GM10248 (cell line): ENCODE data around the gene MRPS18A.
A peak's percentile ranks its signal among the peaks of the same experiment; 100 is the strongest.

Experiments
- CTCF ChIA-PET: fragments of 300-600 bp; sonication (Branson Sonifier 250); formaldehyde crosslinking; extraction: SDS; loops from one replicate; lab custom pipeline; 2021; ENCODE audit warnings: antibody characterized with exemption; lab: Yijun Ruan, JAX
- POLR2A ChIA-PET: fragments of 350-650 bp; sonication (Branson Sonifier 250); formaldehyde crosslinking; extraction: SDS; loops from one replicate; lab custom pipeline; 2020; ENCODE audit warnings: antibody characterized with exemption; lab: Yijun Ruan, JAX
- DNase-seq: peaks from one replicate; pipeline ENCODE4 v3.0.0; 2012; ENCODE audit errors: extremely low spot score
- TF ChIP-seq, protein P1 (sequence below): IDR thresholded peaks from 2 replicates; pipeline ENCODE4 v1.5.1; 2012; ENCODE audit warnings: mild to moderate bottlenecking, low read depth; ENCODE audit errors: extremely low read depth, missing control alignments, control extremely low read depth

MRPS18A gene

DNA sequence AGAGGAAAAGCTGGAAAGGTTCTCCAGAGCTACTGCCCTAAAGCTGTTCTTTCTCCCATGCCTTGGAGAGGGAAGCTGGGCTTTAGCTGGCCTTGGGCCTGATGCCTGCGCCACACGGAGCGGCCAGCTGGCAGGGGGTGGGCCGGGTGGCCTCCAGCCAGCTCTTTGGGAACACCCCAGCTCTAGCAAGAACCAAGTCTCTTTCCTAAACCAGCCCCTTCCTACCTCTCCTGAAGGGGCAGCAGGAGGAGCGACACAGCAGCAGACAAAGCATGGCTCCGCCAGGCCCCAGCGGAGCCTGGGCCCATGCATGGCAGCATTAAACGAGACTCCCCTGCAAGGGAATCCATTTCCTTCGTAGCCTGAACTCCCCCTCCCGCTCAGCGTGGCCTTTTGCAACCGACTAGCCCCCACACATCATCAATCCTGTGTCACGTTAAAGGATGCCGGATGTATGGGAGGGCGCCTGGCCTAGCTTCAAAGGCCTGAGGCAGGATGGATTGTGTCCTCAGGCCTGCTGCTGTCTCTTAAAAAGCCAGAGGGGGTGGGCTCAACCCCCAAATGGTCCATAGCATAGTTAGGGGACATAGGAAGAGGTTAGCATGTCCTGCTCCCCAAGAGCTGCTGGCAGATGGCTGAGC is 14.0 kb downstream of the MRPS18A start:
- POLR2A ChIA-PET = interaction anchor here (0.6 kb wide), 2 partner anchors 114 to 498 kb away, joined by 5 to 6 read pairs; no protein-coding TSS in a partner anchor
- TF ChIP-seq, protein P1, sequence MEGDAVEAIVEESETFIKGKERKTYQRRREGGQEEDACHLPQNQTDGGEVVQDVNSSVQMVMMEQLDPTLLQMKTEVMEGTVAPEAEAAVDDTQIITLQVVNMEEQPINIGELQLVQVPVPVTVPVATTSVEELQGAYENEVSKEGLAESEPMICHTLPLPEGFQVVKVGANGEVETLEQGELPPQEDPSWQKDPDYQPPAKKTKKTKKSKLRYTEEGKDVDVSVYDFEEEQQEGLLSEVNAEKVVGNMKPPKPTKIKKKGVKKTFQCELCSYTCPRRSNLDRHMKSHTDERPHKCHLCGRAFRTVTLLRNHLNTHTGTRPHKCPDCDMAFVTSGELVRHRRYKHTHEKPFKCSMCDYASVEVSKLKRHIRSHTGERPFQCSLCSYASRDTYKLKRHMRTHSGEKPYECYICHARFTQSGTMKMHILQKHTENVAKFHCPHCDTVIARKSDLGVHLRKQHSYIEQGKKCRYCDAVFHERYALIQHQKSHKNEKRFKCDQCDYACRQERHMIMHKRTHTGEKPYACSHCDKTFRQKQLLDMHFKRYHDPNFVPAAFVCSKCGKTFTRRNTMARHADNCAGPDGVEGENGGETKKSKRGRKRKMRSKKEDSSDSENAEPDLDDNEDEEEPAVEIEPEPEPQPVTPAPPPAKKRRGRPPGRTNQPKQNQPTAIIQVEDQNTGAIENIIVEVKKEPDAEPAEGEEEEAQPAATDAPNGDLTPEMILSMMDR = no peak
- no peak for DNase-seq
- CTCF ChIA-PET = interaction anchor here (1.1 to 12.5 kb wide), 5 partner anchors 9 to 414 kb away, joined by 5 to 152 read pairs (median 8); partner anchors contain the start of genes MRPS18A and VEGFA

DNA sequence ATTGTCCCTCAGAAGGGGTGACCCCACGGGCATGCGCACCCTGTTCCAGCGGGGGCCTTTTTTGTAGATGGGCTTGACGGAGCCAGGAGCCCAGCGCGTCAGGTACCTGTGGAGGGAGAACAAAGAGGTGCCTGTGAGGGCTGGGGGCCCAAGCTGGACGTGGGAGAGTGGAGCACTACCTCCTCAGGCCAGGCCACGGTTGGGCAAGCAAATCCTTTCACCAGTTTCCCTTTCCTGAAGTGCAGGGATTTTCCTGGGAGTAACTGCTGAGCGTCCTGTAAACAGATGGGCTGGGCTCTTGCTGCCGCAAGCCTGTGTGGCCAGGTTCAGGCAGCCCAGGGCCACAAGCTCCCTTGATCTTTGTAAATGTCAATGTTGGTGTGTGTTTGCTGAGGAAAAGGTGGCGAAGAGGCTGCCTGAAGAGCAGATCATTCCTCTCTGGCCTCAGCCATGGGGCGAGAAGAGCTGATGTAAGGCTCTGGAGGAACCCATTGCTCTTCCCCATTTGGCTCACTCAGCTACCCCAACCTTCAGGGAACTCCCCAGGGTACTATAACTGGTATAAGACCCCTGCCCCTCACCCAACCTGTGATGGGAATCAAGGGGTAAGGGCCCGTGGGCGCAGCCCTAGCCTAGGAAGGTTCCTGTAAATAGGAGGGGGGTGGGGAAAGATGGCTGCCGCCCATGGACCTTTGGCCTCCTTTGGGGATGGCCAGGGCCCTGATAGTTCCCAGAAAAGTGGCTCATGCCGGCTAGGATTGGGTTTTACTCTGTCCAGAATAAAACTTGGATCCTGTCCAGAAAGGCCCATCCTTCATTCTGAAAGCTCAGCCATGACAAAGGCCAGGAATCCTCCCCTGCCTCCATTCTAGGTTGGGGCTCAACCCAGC is 15.5 kb downstream of the MRPS18A start:
- POLR2A ChIA-PET = interaction anchor here (0.6 kb wide), 1 partner anchor 370 kb away, joined by 3 read pairs; no protein-coding TSS in a partner anchor
- TF ChIP-seq, protein P1 = no peak
- CTCF ChIA-PET = interaction anchor here (0.7 to 12.5 kb wide), 10 partner anchors 8 to 416 kb away, joined by 3 to 152 read pairs (median 6); partner anchors contain the start of genes MRPS18A and VEGFA
- no peak for DNase-seq

DNA sequence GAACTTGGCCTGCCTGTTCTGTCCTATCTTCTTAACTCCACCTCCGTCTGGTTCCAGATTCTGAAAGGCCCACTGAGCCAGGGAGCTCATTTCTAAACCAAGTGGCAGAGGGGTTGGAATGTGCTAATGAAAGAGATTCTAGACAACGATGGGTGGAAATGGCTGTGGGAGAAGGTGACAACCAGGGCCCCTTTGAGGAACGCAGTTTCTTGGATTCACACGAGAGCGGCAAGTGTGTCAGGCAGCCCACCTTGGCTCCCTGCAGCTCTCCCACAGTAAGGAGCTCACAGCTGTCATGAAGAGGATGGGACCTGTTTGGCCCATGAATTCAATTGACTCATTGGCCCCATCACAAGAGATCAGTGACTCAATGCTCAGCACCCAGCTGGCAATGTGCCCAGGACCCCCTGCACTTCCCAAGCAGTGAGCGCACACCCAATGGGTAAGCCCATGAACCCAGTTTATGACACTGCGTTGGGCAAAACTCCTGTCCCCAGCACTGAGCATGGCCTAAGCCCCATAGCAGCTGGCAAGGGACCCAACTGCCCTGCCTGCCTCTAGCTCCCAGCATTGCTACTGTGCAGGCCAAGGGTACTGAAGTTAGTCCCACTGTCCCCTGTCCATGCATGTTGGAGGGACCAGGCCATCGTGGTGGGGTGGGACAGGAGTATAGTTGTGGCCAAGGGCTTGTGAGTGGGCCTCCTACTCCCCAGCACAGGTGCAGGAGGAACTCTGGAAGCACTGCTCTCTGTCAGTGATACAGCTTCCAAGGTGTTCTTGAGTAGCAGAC is 16.4 kb downstream of the MRPS18A start:
- TF ChIP-seq, protein P1 = no peak
- CTCF ChIA-PET = interaction anchor here (1.1 to 12.5 kb wide), 6 partner anchors 17 to 405 kb away, joined by 3 to 152 read pairs (median 76); partner anchors contain the start of genes MRPS18A and VEGFA
- POLR2A ChIA-PET = interaction anchor here (0.6 kb wide), 2 partner anchors 21 to 548 kb away, joined by 4 to 6 read pairs; no protein-coding TSS in a partner anchor
- DNase-seq = no peak

DNA sequence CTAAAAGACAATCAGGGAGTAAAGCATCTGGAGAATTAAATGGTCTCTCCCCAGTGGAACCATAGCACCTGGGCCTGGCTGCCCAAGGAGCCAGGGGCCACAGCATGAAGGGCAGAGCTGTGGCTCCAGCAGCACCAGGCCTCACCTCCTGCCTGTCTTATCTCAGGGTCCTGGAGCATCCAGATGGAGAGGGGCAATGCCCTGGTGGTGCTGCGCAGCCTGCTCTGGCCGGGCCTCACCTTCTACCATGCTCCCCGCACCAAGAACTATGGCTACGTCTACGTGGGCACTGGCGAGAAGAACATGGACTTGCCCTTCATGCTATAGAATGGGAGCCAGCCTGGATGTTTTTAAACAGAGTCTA is 17.0 kb downstream of the MRPS18A start:
- TF ChIP-seq, protein P1 = no peak
- CTCF ChIA-PET = interaction anchor here (1.1 to 12.5 kb wide), 8 partner anchors 8 to 406 kb away, joined by 3 to 152 read pairs (median 63); partner anchors contain the start of genes MAD2L1BP, MRPS18A and VEGFA
- DNase-seq = no peak
- POLR2A ChIA-PET = interaction anchor here (0.6 kb wide), 1 partner anchor 21 kb away, joined by 4 read pairs; no protein-coding TSS in a partner anchor

DNA sequence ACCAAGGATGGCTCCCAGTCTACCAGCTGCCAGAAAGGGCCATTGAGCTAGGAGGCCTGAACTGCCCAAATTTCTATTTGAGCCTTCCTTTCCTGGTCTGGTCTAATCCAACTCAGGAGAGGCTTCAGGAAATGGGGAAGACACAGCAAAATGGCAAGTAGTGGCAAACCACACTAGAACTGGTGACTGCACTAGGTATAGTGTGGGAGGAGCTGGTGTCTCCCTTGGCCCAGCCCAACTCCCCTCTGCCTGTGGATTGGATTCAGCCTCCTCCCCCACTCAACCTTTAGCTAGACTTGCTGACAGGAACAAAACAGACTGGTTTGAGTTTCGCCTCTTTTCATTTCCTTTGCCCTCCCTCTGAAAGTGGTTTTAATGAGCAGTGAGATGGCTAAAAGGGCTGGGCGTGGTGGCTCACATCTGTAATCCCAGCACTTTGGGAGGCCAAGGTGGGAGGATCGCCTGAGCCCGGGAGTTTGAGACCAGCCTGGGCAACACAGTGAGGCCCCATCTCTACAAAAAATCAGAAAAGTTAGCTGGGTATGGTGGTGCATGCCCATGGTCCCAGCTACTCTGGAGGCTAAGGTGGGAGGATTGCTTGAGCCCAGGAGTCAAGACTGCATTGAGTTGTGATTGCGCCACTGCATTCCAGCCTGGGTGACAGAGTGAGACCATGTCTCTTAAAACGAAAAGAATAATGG is 17.5 kb downstream of the MRPS18A start:
- ChIA-PET CTCF (interaction anchor here (1.1 to 12.5 kb wide), 9 partner anchors 9 to 407 kb away, joined by 3 to 152 read pairs (median 56); partner anchors contain the start of genes MAD2L1BP, MRPS18A and VEGFA), POLR2A (interaction anchor here (0.6 kb wide), 1 partner anchor 24 kb away, joined by 4 read pairs; no protein-coding TSS in a partner anchor)
- TF ChIP-seq, protein P1 = no peak
- DNase-seq = peak; percentile 55
